Renal cortex interstitium (tissue), 11 donors: ENCODE data around the gene KCND1. TPM values are rescaled to one million over a fixed set of nuclear protein-coding genes. Genes with fewer than 3 reads are reported as not detected.
"Not testable (repeated sequence)": the region's sequence is repeated elsewhere in the genome, so short reads cannot be mapped to it uniquely, and the experiment has no call there.

Source experiments
- DNase-seq, 11 donors: peaks; one replicate each; pipeline ENCODE4 v3.0.0-alpha.2; 2013; ENCODE audit warnings: low read depth in 9 of 11, low spot score in 4 of 11; ENCODE audit errors: extremely low read depth in 1 of 11
- polyA plus RNA-seq, 3 donors: library from polyadenylated mRNA; unstranded; fragments of 120-200 nt; gene quantifications; one replicate each; pipeline ENCODE4 v1.2.1, GENCODE V29; 2013; ENCODE audit not compliant: insufficient read length in 3 of 3

KCND1 gene
- polyA plus RNA-seq, 3 donors, result 2.2 to 3.2 (median 2.9) TPM

DNA sequence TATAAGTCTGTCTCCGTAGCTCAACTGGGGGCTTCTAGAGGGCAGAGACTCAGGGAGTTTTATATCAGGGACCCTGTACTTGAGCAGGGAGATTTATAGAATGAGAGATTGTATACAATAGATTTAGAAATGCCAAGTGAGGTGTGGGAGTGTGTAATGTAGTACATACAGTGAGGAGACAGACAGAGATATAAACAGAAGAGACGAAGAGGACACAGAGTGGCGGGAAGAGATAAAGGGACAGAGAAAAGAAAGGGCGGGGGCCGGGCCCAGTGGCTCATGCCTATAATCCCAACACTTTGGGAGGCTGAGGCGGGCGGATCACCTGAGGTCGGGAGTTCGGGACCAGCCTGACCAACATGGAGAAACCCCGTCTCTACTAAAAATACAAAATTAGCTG lies 8.7 kb upstream of the KCND1 start:
- not testable (repeated sequence) for DNase-seq

DNA sequence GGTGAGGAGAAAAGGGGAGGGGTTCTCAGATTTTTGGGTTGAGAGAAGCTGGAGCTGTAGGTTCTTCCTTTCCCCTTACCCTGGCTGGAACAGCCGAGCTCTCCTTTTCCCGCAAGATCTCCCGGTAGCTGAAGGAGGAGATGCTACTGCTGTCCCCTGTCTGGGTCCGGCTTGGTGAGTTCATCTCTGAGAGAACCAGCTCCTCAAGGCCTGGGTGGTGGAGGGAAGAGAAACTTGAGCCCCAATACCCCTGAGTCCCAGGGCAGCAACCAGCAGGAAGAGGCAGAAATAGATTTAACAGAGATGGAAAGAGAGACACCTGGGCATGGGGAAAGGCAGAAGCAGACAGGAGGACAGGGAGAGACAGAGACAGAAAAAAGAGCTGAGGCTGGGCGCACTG lies 6.6 kb upstream of the KCND1 start:
- no peak for DNase-seq

- no peak for DNase-seq
These were observed 4.4 kb upstream of the KCND1 start for GRCh38 chrX:48976086-48976485.

- no peak for DNase-seq
These were observed 3.9 kb upstream of the KCND1 start for GRCh38 chrX:48975541-48975940.

- DNase-seq, result no peak
These were observed 3.4 kb upstream of the KCND1 start for GRCh38 chrX:48975041-48975440.

DNA sequence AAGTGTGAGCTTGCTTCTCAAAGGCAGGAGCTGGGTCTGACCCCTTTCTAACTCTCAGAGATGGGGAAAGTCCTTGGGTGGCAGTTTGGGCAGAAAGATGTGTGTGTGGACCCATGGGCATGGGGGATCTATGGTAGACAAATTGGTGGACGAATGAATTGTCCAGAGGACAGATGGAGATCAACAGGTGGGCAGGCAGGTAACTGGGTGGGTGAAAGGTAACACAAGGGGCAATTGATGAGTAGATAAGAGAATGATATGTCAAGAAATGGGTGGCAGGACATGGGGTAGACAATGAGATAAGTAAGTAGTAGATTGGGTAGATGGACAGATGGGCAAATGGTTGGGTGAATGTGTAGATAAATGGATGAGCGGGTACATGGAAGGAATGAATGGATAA lies 2.9 kb upstream of the KCND1 start:
- no peak for DNase-seq

DNA sequence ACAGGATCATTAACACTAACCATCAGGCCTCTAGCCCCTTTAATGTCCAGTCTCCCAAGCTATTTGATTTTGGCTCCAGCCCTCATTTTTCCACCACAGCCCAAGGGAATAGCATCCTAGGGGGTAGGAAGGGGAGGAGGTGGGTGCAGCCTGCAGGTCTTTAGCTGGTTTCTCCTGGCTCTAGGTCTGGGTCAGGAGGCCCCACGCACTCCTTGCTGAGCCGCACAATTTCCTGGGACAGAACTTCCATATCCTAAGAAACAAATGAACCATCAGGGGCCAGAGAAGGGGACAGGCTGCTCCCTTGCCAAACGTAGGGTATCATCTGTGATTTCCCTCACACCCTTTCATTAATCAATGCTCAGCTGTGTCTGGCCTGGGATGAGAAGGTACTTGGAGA lies 2.4 kb upstream of the KCND1 start:
- DNase-seq, result no peak

GRCh38 chrX:48972220-48973164 lies 848 bp upstream of the KCND1 start:
- DNase-seq, result no peak

DNA sequence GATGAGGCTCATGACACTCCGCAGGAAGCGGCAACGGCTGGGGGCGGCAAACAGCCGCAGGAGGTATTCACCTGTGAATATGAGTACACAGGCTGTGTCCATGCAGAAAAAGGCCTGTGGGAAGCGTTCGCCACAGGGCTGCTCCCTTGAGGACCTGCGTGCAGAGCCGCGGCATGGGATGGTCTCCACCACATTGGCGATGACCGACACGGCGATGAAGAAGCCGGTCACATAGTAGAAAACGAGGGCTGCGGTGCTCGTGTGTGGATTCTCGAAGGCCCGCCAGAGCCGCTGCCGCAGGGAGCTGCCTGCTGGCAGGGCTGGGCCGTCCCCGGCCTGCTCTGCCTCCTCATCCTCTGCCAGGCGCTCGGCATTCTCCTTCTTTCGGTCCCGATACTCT lies 2.2 kb downstream of the KCND1 start:
- DNase-seq, result no peak

- no peak for DNase-seq
These were observed 3.3 kb downstream of the KCND1 start for GRCh38 chrX:48968377-48968776.

- no peak for DNase-seq
These were observed 4.7 kb downstream of the KCND1 start for GRCh38 chrX:48966796-48967579.

DNA sequence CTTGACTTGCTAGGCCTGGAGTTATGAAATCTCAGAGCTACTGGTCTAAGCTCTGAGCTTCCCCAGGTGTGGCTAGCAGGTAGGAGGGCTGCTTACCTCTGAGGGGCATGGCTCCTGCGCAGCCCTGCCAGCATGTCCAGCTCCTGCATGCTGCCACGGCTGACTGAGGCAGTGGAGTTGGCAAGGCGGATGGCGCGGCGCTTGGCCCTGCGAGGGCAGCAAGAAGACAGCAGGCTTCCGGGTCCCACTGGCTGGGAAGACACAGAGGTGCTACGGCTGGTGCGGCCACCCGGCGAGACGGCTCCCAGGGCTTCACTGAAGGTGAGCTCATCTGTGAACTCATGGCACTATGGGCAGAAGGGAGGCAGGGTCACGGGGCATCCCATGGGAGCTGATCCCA lies 5.7 kb downstream of the KCND1 start:
- no peak for DNase-seq

DNA sequence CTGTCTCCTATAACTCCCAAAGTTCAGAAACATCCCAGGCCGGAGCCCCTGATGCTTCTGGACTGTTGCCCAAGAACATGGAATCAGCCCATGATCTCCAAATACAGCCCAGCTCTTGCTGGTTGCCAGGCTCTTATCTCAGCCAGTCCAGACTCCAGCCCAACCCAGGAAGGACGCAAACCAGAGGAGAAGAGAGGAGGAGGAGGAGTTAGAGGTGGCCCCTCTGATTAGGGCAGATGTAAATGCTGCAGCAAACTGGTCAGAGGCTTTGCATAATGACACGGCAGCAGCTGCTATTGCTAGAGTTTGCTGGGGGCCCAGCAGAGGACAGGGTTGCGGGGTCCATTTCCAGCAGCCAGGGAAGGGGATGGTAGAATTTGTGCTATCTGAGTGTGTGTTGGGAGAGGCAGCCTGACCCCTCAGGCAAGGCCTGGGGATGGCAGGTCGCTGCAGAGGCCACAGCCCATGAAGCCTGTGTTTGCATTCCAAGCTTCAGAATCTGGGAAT lies 10.0 kb downstream of the KCND1 start:
- peak in 1 of 11 donors; percentile 29 for DNase-seq

GRCh38 chrX:48960291-48960690 lies 11.4 kb downstream of the KCND1 start:
- DNase-seq, result no peak

DNA sequence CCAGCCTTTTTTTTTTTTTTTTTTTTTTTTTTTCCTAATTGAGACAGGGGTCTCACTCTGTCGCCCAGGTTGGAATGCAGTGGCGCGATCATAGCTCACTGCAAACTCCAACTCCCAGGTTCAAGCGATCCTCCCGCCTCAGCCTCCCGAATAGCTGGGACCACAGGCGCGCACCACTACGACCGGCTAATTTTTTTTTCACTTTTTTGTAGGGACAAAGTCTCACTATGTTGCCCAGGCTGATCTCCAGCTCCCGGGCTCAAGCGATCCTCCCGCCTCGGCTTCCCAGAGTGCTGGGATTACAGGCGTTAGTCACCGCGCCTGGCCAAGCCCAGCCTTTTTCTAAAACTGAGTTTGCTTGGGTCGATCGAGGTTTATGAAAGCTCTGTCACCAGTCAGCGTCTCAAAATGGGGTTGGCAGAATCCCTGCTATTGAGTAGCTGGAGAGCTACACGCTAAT lies 13.0 kb downstream of the KCND1 start:
- no peak for DNase-seq

- peak; percentile 86 to 95 (median 91) for DNase-seq
These were observed 13.6 kb downstream of the KCND1 start for GRCh38 chrX:48957827-48958634.

DNA sequence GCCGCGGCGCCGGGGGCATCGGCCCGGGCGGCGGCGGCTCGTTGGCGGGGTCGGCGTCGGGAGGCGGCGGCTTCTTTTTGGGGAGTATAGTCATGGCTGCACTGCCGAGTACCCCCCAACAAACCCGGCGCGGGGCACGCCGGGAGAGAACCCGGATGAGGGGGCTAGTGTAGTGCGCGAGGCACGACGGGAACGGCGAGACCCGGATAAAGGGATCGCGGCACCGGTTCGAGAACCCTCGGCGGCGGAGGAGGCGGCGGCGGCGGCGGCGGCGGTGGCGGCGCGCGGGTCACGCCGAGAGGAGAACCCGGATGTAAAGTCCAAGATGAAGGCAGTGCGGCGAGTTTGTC lies 14.2 kb downstream of the KCND1 start, which contains the start of gene OTUD5:
Gene OTUD5 (minus strand): TSS at position 131 of the 350 bp plus-strand sequence. CDS start 37 bp downstream, at position 94.
- peak in 2 of 11 donors; percentile 33 to 44 for DNase-seq

GRCh38 chrX:48956728-48957414 lies 14.8 kb downstream of the KCND1 start:
- DNase-seq, result no peak
